Measurements from ENCODE around the gene EMC10.

EMC10 gene

DNA sequence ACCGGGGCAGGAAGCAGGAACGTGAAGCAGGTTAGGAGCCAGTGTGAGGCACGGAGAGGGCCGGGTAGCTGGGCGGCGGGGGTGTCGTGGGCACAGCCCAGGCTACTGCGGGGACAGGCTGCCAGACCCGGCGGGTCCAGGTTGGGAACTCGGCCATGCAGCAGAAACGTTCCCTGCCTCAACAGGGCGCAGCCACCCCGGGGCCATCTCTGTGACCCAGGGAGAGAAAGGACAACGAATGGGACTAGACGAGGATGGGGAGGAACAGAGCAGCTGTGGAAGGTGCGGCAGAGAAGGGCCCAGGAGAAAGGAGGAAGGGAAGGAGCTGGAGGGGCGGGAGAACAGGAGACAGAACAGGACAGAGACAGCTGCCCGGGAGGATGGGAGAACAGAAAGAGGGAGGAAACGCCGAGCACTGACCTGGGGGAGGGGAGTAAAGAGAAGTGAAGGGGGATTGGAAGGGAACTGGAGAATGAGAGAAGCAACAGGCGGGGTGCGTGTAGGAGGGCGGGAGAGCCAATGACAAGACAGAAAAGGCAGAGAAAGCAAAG lies 13.2 kb downstream of the EMC10 start:
- no peaks in the 10 kb centered on the region for H3K4me1 ChIP-seq (ENCODE audit: control insufficient read depth, insufficient read depth, low read length)
- H3K27ac ChIP-seq (ENCODE audit: low read length) = no peak overlapping the region
- no peaks in the 10 kb centered on the region for H3K9me3 ChIP-seq (ENCODE audit: control insufficient read depth in 2 of 2, low read length in 2 of 2)
- peaks cover 0 to 16% of the 10 kb centered on the region in 2 donors for H3K27me3 ChIP-seq (ENCODE audit: control insufficient read depth in 1 of 2, insufficient read depth in 2 of 2, low read length in 2 of 2)
- no peak overlapping the region for H3K4me3 ChIP-seq (ENCODE audit: low read length in 2 of 2)
- H3K36me3 ChIP-seq (ENCODE audit: control insufficient read depth in 2 of 2, insufficient read depth in 2 of 2, low read length in 2 of 2) = peaks cover 0 to 5% of the 10 kb centered on the region in 2 donors
- no peak overlapping the region for H3K9ac ChIP-seq (ENCODE audit: low read length in 2 of 2)

DNA sequence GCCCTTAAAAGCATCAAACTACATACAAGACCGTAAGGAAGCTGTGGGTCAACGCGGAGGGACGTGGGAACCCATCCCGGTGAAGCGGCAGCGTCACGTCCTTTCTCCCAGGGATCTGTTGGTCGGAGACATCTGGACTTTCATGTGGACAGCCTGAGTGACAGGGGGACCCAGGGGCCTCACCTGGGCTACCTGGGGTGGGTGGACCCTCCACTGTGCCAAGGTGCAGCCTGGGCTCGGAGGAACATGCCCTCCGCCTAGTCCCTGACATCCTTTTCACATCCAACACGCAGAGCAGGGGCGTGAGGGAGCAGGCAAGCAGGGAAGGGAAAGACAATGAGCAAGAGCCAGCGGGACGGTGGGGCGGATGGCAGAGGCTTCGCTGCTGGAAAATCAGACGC lies 14.1 kb downstream of the EMC10 start:
- Histone ChIP-seq H3K4me3 (ENCODE audit: low read length in 2 of 2) (no peak overlapping the region), H3K36me3 (ENCODE audit: control insufficient read depth in 2 of 2, insufficient read depth in 2 of 2, low read length in 2 of 2) (no peaks in the 10 kb centered on the region), H3K4me1 (ENCODE audit: control insufficient read depth, insufficient read depth, low read length) (no peaks in the 10 kb centered on the region), H3K9me3 (ENCODE audit: control insufficient read depth in 2 of 2, low read length in 2 of 2) (no peaks in the 10 kb centered on the region), H3K9ac (ENCODE audit: low read length in 2 of 2) (no peak overlapping the region), H3K27ac (ENCODE audit: low read length) (no peak overlapping the region), H3K27me3 (ENCODE audit: control insufficient read depth in 1 of 2, insufficient read depth in 2 of 2, low read length in 2 of 2) (peaks cover 0 to 16% of the 10 kb centered on the region in 2 donors)

DNA sequence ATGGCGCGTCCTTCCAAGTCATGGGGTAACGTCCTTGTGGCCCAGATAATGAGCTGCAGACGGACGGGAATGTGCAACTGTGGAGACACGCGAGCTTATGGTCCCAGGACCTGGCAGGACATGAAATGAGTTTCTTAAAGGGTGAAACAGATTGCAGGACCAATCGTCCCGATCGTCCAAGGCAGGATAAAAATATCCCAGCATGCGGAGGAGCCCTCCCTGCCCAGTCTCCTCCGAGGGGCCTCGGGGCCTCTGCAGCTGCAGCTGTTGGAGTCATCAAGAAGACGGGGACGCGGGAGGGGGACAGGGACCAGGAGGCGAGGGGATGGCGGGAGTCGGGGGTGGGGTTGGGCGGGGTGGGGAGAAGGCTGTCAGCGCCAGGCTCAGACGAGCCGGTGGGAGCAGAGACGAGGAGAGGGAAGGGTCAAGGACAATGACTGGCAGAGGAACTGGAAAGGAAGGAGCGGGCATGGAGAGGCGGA lies 14.7 kb downstream of the EMC10 start:
- H3K4me1 ChIP-seq (ENCODE audit: control insufficient read depth, insufficient read depth, low read length) = no peaks in the 10 kb centered on the region
- H3K36me3 ChIP-seq (ENCODE audit: control insufficient read depth in 2 of 2, insufficient read depth in 2 of 2, low read length in 2 of 2) = no peaks in the 10 kb centered on the region
- no peak overlapping the region for H3K9ac ChIP-seq (ENCODE audit: low read length in 2 of 2)
- H3K27me3 ChIP-seq (ENCODE audit: control insufficient read depth in 1 of 2, insufficient read depth in 2 of 2, low read length in 2 of 2) = peaks cover 0 to 16% of the 10 kb centered on the region in 2 donors
- H3K27ac ChIP-seq (ENCODE audit: low read length) = no peak overlapping the region
- H3K9me3 ChIP-seq (ENCODE audit: control insufficient read depth in 2 of 2, low read length in 2 of 2) = no peaks in the 10 kb centered on the region
- no peak overlapping the region for H3K4me3 ChIP-seq (ENCODE audit: low read length in 2 of 2)

DNA sequence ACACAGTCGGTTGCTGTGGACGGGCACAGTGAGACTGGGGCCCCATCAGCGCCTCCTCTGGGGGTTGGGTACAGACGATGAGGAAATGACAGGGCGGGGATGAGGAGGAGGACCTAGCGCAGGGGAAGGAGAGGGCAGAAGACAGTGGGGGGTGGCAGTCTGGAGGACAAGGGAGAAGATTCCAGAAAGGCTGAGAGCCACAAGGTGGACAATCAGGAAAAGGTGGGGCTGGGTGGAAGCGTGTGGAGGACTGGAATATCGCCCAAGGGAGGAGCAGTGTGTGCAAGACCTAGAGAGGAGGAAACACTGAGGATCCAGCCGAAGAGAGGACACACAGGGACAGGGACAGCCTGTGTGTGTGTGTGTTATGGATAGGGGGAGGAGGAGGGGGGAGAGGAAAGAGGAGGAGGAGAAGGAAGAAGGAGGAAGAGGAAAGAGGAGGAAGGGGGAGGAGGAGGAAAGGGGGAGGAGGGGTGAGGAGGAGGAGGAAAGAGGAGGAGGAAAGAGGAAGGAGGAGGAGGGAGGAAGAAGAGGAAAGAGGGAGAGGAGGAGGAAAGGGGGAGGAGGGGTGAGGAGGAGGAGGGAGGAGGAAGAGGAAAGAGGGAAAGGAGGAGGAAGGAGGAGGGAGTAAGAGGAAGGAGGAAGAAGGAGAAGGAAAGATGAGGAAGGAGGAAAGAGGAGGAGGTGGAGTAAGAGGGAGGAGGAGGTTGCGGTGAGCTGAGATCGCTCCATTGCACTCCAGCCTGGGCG lies 16.2 kb downstream of the EMC10 start:
- H3K4me1 ChIP-seq (ENCODE audit: control insufficient read depth, insufficient read depth, low read length) = no peaks in the 10 kb centered on the region
- H3K27ac ChIP-seq (ENCODE audit: low read length) = no peak overlapping the region
- H3K4me3 ChIP-seq (ENCODE audit: low read length in 2 of 2) = no peak overlapping the region
- H3K36me3 ChIP-seq (ENCODE audit: control insufficient read depth in 2 of 2, insufficient read depth in 2 of 2, low read length in 2 of 2) = no peaks in the 10 kb centered on the region
- H3K27me3 ChIP-seq (ENCODE audit: control insufficient read depth in 1 of 2, insufficient read depth in 2 of 2, low read length in 2 of 2) = peaks cover 0 to 12% of the 10 kb centered on the region in 2 donors
- H3K9ac ChIP-seq (ENCODE audit: low read length in 2 of 2) = no peak overlapping the region
- no peaks in the 10 kb centered on the region for H3K9me3 ChIP-seq (ENCODE audit: control insufficient read depth in 2 of 2, low read length in 2 of 2)

- no peak overlapping the region for H3K4me3 ChIP-seq (ENCODE audit: low read length in 2 of 2)
- no peaks in the 10 kb centered on the region for H3K36me3 ChIP-seq (ENCODE audit: control insufficient read depth in 2 of 2, insufficient read depth in 2 of 2, low read length in 2 of 2)
- H3K27me3 ChIP-seq (ENCODE audit: control insufficient read depth in 1 of 2, insufficient read depth in 2 of 2, low read length in 2 of 2) = peaks cover 0 to 10% of the 10 kb centered on the region in 2 donors
- no peak overlapping the region for H3K9ac ChIP-seq (ENCODE audit: low read length in 2 of 2)
- H3K27ac ChIP-seq (ENCODE audit: low read length) = no peak overlapping the region
- no peaks in the 10 kb centered on the region for H3K4me1 ChIP-seq (ENCODE audit: control insufficient read depth, insufficient read depth, low read length)
- H3K9me3 ChIP-seq (ENCODE audit: control insufficient read depth in 2 of 2, low read length in 2 of 2) = no peaks in the 10 kb centered on the region
Measured at GRCh38 chr19:50493171-50493570, 16.9 kb downstream of the EMC10 start.

DNA sequence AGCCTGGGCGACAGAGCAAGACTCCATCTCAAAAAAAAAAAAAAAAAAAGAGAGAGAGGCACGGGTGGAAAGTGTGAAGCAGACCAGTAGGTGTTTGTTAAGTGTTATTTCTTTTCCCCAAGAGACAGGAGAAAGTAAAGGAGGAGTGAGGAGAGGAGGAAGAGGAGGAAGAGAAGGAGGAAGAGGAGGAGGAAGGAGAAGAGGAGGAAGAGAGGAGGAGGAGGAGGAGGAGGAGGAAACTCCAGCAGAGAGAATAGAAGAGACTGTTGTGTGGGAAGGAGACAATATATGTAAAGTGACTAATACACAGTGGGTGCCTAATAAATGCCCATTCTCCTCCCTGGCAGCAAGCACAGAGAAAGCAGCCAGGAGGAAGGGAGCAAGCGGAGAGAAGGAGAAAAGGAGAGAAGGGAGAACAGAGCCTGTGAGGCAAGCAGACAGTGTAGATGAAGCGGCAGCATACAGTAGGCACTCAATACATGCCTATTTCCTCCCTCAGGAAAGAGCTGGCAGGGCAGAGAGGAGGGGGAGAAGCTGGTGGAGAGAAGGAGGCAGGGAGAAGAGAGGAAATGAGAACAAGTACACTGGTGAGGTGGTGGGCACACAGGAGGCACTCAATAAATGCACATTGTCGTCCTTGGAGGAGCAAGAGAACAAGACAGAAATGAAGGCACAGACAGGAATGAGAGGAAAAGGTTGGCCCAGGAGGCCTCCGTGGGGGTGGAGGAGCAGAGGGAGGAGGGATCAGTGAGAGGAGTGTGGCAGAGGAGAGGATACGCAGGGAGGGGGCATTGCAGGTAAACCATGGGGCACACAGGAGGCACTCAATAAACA lies 18.1 kb downstream of the EMC10 start:
- H3K9me3 ChIP-seq (ENCODE audit: control insufficient read depth in 2 of 2, low read length in 2 of 2) = no peaks in the 10 kb centered on the region
- no peak overlapping the region for H3K27ac ChIP-seq (ENCODE audit: low read length)
- H3K4me1 ChIP-seq (ENCODE audit: control insufficient read depth, insufficient read depth, low read length) = no peaks in the 10 kb centered on the region
- peaks cover 0 to 5% of the 10 kb centered on the region in 2 donors for H3K27me3 ChIP-seq (ENCODE audit: control insufficient read depth in 1 of 2, insufficient read depth in 2 of 2, low read length in 2 of 2)
- no peak overlapping the region for H3K4me3 ChIP-seq (ENCODE audit: low read length in 2 of 2)
- no peaks in the 10 kb centered on the region for H3K36me3 ChIP-seq (ENCODE audit: control insufficient read depth in 2 of 2, insufficient read depth in 2 of 2, low read length in 2 of 2)
- H3K9ac ChIP-seq (ENCODE audit: low read length in 2 of 2) = no peak overlapping the region

GRCh38 chr19:50495020-50495531 lies 18.8 kb downstream of the EMC10 start:
- no peak overlapping the region for H3K4me3 ChIP-seq (ENCODE audit: low read length in 2 of 2)
- H3K4me1 ChIP-seq (ENCODE audit: control insufficient read depth, insufficient read depth, low read length) = no peaks in the 10 kb centered on the region
- no peak overlapping the region for H3K27ac ChIP-seq (ENCODE audit: low read length)
- no peaks in the 10 kb centered on the region for H3K9me3 ChIP-seq (ENCODE audit: control insufficient read depth in 2 of 2, low read length in 2 of 2)
- H3K9ac ChIP-seq (ENCODE audit: low read length in 2 of 2) = no peak overlapping the region
- no peaks in the 10 kb centered on the region for H3K36me3 ChIP-seq (ENCODE audit: control insufficient read depth in 2 of 2, insufficient read depth in 2 of 2, low read length in 2 of 2)
- peaks cover 0 to 2% of the 10 kb centered on the region in 2 donors for H3K27me3 ChIP-seq (ENCODE audit: control insufficient read depth in 1 of 2, insufficient read depth in 2 of 2, low read length in 2 of 2)

DNA sequence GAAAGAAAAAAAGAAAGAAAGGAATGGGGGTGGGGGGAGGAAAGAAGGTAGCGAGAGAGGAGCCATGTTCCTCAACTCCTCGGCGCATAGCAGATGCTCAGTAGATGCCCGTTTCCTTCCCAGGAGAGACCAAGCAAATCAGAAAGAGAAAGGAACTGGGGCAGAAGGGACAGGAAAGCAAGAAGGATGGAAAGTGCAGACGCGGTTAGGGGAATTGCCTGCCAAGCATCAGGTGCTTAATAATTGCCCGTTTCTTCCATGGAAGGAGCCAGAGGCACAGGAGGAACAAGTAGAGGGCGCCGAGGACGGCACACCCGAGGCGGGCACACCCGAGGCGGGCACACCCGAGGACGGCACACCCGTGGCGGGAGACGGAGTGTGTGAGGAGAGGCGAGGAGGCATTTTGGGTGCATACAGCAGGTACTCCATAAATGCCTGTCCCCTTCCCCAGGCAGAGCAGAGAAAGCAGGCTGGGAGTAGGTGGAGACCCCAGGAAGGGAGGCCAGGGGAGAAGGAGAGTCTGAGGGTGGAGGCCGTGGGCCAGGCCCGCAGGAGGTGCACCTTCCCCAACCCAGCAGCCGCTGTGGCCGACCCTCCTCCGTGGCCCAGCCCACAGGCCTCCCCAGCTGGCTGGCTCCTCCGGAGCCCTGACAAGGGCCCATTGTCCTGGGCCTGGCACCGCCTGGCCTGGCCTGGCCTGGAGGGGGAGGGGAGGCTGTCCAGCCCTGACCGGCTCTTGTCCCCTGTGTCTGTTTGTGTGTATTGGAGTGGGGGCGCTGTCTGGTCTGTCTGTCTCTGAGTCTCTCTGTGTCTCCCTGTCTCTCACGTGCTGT lies 20.1 kb downstream of the EMC10 start:
- Histone ChIP-seq H3K36me3 (ENCODE audit: control insufficient read depth in 2 of 2, insufficient read depth in 2 of 2, low read length in 2 of 2) (no peaks in the 10 kb centered on the region), H3K27me3 (ENCODE audit: control insufficient read depth in 1 of 2, insufficient read depth in 2 of 2, low read length in 2 of 2) (no peaks in the 10 kb centered on the region), H3K9ac (ENCODE audit: low read length in 2 of 2) (no peak overlapping the region), H3K4me3 (ENCODE audit: low read length in 2 of 2) (no peak overlapping the region), H3K27ac (ENCODE audit: low read length) (no peak overlapping the region), H3K4me1 (ENCODE audit: control insufficient read depth, insufficient read depth, low read length) (no peaks in the 10 kb centered on the region), H3K9me3 (ENCODE audit: control insufficient read depth in 2 of 2, low read length in 2 of 2) (no peaks in the 10 kb centered on the region)

- H3K27me3 ChIP-seq (ENCODE audit: control insufficient read depth in 1 of 2, insufficient read depth in 2 of 2, low read length in 2 of 2) = no peaks in the 10 kb centered on the region
- no peaks in the 10 kb centered on the region for H3K9me3 ChIP-seq (ENCODE audit: control insufficient read depth in 2 of 2, low read length in 2 of 2)
- H3K27ac ChIP-seq (ENCODE audit: low read length) = no peak overlapping the region
- H3K9ac ChIP-seq (ENCODE audit: low read length in 2 of 2) = no peak overlapping the region
- no peaks in the 10 kb centered on the region for H3K4me1 ChIP-seq (ENCODE audit: control insufficient read depth, insufficient read depth, low read length)
- no peak overlapping the region for H3K4me3 ChIP-seq (ENCODE audit: low read length in 2 of 2)
- no peaks in the 10 kb centered on the region for H3K36me3 ChIP-seq (ENCODE audit: control insufficient read depth in 2 of 2, insufficient read depth in 2 of 2, low read length in 2 of 2)
Measured at GRCh38 chr19:50497022-50497405, 20.7 kb downstream of the EMC10 start.
